Heart right ventricle (tissue), 16 donors: ENCODE measurements around the gene ZNF487. TPM values are rescaled to one million over a fixed set of nuclear protein-coding genes. Genes with fewer than 3 reads are reported as not detected.
A peak's percentile ranks its signal among the peaks of the same experiment; 100 is the strongest.
"Not testable (repeated sequence)": the region's sequence is repeated elsewhere in the genome, so short reads cannot be mapped to it uniquely, and the experiment has no call there.

ENCODE experiments used
- ATAC-seq, 8 donors: fragments of 200-7000 bp; cut with Tn5 transposase; one replicate each; pipeline ENCODE4 v1.9.1; 2020; ENCODE audit warnings: mild to moderate bottlenecking in 8 of 8, moderate library complexity in 8 of 8, moderate number of reproducible peaks in 1 of 8
- DNase-seq, 2 donors: peaks; one replicate each; pipeline ENCODE4 v3.0.0-alpha.2; 2020
- H3K27ac ChIP-seq, 10 donors: fragments of 200-600 bp; sonication (generic) in 2 of 10; one replicate each; pipeline versions ENCODE4 v1.5.0 to v1.8.0; 2020 to 2022; ENCODE audit warnings: mild to moderate bottlenecking in 3 of 10
- H3K27me3 ChIP-seq, 7 donors: fragments of 200-600 bp; one replicate each; pipeline ENCODE4 v1.8.0; 2021 to 2022; ENCODE audit warnings: mild to moderate bottlenecking in 2 of 7
- H3K36me3 ChIP-seq, 9 donors: fragments of 200-600 bp; sonication (generic) in 1 of 9; one replicate each; pipeline versions ENCODE4 v1.5.0 to v1.8.0; 2020 to 2022; ENCODE audit warnings: mild to moderate bottlenecking in 2 of 9
- H3K4me1 ChIP-seq, 9 donors: fragments of 200-600 bp; sonication (generic) in 1 of 9; one replicate each; pipeline versions ENCODE4 v1.5.0 to v1.8.0; 2020 to 2022; ENCODE audit warnings: mild to moderate bottlenecking in 4 of 9
- H3K4me3 ChIP-seq, 10 donors: fragments of 200-600 bp; sonication (generic) in 2 of 10; one replicate each; pipeline versions ENCODE4 v1.5.0 to v1.8.0; 2020 to 2022; ENCODE audit warnings: mild to moderate bottlenecking in 7 of 10, moderate library complexity in 2 of 10
- H3K9me3 ChIP-seq, 11 donors: fragments of 200-600 bp in 10 of 11; sonication (generic) in 2 of 11; one replicate each; pipeline versions ENCODE4 v1.5.0 to v1.8.0; 2013 to 2022; ENCODE audit warnings: mild to moderate bottlenecking in 2 of 11, control low read depth in 1 of 11, moderate library complexity in 1 of 11
- WGBS, 2 donors: extraction: QIAGEN DNeasy Blood & Tissue Kit; methylation state at CpG; one replicate each; pipeline ENCODE4 v1.1.7; 2013; ENCODE audit warnings: inconsistent platforms in 1 of 2; 5-methylcytosine and 5-hydroxymethylcytosine counted together
- intact Hi-C, 10 donors: fragments of 100-400 bp; cut with DNase I; formaldehyde crosslinking; loops; one replicate each; pipeline versions ENCODE4 v1.11.1 to v1.14.2; 2022
- polyA plus RNA-seq, 2 donors: library from polyadenylated mRNA; stranded (reverse); fragments of 200-250 nt; gene quantifications; one replicate each; pipeline ENCODE4 v1.2.3, GENCODE V29; 2013
- total RNA-seq, 10 donors: library from RNA; stranded (reverse); fragmentation: NEBNext Ultra II Directional in 3 of 10; extraction: Animal tissue kit (Norgen Biotek cat#: 25700) in 3 of 10; gene quantifications; one replicate each; pipeline versions ENCODE4 v1.2.1 to v1.2.4, GENCODE V29; 2021 to 2023
- TF ChIP-seq, protein P1 (sequence below), 9 donors: fragments of 200-600 bp; sonication (generic) in 2 of 9; IDR thresholded peaks; one replicate each; pipeline versions ENCODE4 v1.5.0 to v1.8.0; 2021 to 2022; ENCODE audit warnings: antibody characterized with exemption in 9 of 9, mild to moderate bottlenecking in 5 of 9, moderate library complexity in 1 of 9
- donor health status: Arrhythmogenic right ventricular cardiomyopathy.
- donor health status: ischemic (EF 13 %, LVEDD 7.1; RV severe dilation, severe dysfunction).
- donor health status: healthy with polysubstance abuse.
- donor health status: DM: no; HTN: yes; CAD: no.
- donor health status: DM: no; HTN: no; CAD: no.
- donor health status: ischemic (EF 25% LVEDD 6.9; RV normal size, moderate dysfunction).
- donor health status: ischemic (EF 25% LVEDD 5.7; RV mildly dilated, moderate dysfunction).
- donor health status: healthy.
- donor health status: DM: yes; HTN: yes; CAD: no.
- donor health status: Ischemic cardiomyopathy.
- donor health status: ischemic (EF 35%, LVEDD 5.7; RV mildly dilated, moderate dysfunction).
- donor health status: nonischemic (EF 11% LVEDD 7.7; RV severe dilation, severe dysfunction).
- donor health status: DM: yes; HTN: yes; CAD: no.
- donor health status: PGD.
- donor health status: ischemic (EF 29% LVEDD 5.4; RV normal size, mild dysfunction).
- donor health status: nonischemic (EF 23%, LVEDD 6.1; RV moderate dilation, normal function).

ZNF487 gene
- total and polyA plus RNA-seq, 12 donors: 1.6 to 4.3 (median 2.4) TPM

GRCh38 chr10:43437141-43437870, 395 bp downstream of the ZNF487 start:
- no peaks in the 10 kb centered on the region for H3K27me3 ChIP-seq
- intact Hi-C loops: loop anchor here in 5 of 10 donors (2.0 to 5.0 kb wide), 4 partner anchors 17 to 41 kb away; partner anchors contain the start of gene HNRNPF (in 1 of the 5)

DNA sequence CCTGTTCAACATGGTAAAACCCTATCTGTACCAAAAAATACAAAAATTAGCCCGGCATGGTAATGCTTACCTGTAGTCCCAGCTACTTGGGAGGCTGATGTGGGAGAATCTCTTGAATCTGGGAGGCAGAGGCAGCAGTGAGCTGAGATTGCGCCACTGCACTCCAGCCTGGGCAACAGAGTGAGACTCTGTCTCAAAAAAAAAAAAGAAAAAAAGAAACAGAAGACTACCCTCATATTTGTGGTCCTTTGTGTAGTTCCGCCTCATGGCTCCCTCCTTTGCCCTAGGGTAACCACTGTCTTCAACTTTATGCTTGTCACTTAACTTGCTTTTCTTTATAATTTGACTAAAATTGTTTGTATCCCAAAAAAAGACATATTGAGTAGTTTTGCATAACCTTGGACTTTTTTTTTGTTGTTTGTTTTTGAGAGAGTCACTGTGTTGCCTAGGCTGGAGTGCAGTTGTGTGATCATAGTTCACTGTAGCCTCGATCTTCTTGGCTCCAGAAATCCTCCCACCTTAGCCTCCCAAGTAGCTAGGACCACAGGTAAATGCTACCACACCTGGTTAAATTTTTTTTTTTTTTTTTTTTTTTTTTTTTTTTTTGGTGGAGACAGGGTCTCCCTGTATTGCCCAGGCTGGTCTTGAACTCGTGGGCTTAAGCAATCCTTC, 3.7 kb downstream of the ZNF487 start:
- Histone ChIP-seq H3K4me1 (peaks cover 0 to 25% (median 9%) of the 10 kb centered on the region in 9 donors), H3K4me3 (no peak overlapping the region), H3K9me3 (no peaks in the 10 kb centered on the region), H3K27ac (peak overlapping the region in 1 of 10 donors; percentile 44), H3K36me3 (no peaks in the 10 kb centered on the region), H3K27me3 (no peaks in the 10 kb centered on the region)
- no peak for DNase-seq
- TF ChIP-seq, protein P1, sequence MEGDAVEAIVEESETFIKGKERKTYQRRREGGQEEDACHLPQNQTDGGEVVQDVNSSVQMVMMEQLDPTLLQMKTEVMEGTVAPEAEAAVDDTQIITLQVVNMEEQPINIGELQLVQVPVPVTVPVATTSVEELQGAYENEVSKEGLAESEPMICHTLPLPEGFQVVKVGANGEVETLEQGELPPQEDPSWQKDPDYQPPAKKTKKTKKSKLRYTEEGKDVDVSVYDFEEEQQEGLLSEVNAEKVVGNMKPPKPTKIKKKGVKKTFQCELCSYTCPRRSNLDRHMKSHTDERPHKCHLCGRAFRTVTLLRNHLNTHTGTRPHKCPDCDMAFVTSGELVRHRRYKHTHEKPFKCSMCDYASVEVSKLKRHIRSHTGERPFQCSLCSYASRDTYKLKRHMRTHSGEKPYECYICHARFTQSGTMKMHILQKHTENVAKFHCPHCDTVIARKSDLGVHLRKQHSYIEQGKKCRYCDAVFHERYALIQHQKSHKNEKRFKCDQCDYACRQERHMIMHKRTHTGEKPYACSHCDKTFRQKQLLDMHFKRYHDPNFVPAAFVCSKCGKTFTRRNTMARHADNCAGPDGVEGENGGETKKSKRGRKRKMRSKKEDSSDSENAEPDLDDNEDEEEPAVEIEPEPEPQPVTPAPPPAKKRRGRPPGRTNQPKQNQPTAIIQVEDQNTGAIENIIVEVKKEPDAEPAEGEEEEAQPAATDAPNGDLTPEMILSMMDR (IDR thresholded peaks at IDR 0.05): no peak
- intact Hi-C loops: no loop called here
- no peak for ATAC-seq
- WGBS, 2 donors: 88 to 89% methylated on average over 5 of the region's 5 CpGs

More at GRCh38 chr10:43437141-43437870, 395 bp downstream of the ZNF487 start:
- H3K4me1 ChIP-seq: peaks cover 0 to 33% (median 10%) of the 10 kb centered on the region in 9 donors
- TF ChIP-seq, protein P1 (IDR thresholded peaks at IDR 0.05): no peak
- no peaks in the 10 kb centered on the region for H3K36me3 ChIP-seq
- ATAC-seq: peak in 4 of 8 donors; percentile 2 to 23 (median 16)
- 5 to 7% methylated on average over 25 to 30 of the region's 30 CpGs for WGBS, 2 donors
- no peak for DNase-seq
- H3K9me3 ChIP-seq: no peaks in the 10 kb centered on the region
- peak overlapping the region; percentile 43 to 99 (median 82) for H3K4me3 ChIP-seq
- peak overlapping the region; percentile 96 to 100 (median 100) for H3K27ac ChIP-seq

GRCh38 chr10:43444323-43444722, 7.4 kb downstream of the ZNF487 start:
- Histone ChIP-seq H3K4me3 (no peak overlapping the region), H3K27me3 (no peaks in the 10 kb centered on the region), H3K4me1 (peaks cover 0 to 8% (median 0%) of the 10 kb centered on the region in 9 donors), H3K27ac (no peak overlapping the region), H3K36me3 (no peaks in the 10 kb centered on the region), H3K9me3 (no peaks in the 10 kb centered on the region)
- TF ChIP-seq, protein P1 (IDR thresholded peaks at IDR 0.05): no peak
- ATAC-seq: no peak
- DNase-seq: no peak
- 86 to 94% methylated on average over 7 of the region's 7 CpGs for WGBS, 2 donors
- intact Hi-C loops: no loop called here

- DNase-seq (no peak), ATAC-seq (no peak)
- TF ChIP-seq, protein P1 (IDR thresholded peaks at IDR 0.05): no peak
- Histone ChIP-seq H3K27me3 (no peaks in the 10 kb centered on the region), H3K9me3 (no peaks in the 10 kb centered on the region), H3K27ac (no peak overlapping the region), H3K4me3 (no peak overlapping the region), H3K4me1 (peaks cover 0 to 8% (median 0%) of the 10 kb centered on the region in 9 donors), H3K36me3 (no peaks in the 10 kb centered on the region)
- 93 to 96% methylated on average over 2 of the region's 2 CpGs for WGBS, 2 donors
- intact Hi-C loops: no loop called here
Observed at GRCh38 chr10:43444897-43445466, 8.1 kb downstream of the ZNF487 start.

- intact Hi-C loops, H3K27me3 ChIP-seq, ATAC-seq, H3K27ac ChIP-seq, H3K36me3 ChIP-seq, DNase-seq, H3K4me1 ChIP-seq, H3K9me3 ChIP-seq, H3K4me3 ChIP-seq: not testable (repeated sequence)
- 98% methylated on average over 49 to 53 of the region's 53 CpGs for WGBS, 2 donors
Observed at GRCh38 chr10:43446219-43447017, 9.5 kb downstream of the ZNF487 start.
